NT2/D1 (cell line): Measurements from ENCODE around the gene GSK3B.

Experiments
- YY1 ChIP-seq: IDR thresholded peaks from 2 replicates; pipeline ENCODE4 v1.6.1; 2011; ENCODE audit not compliant: insufficient read length, insufficient read depth
- ZNF274 ChIP-seq: IDR thresholded peaks from 2 replicates; pipeline ENCODE4 v1.6.1; 2011; ENCODE audit warnings: mild to moderate bottlenecking, low read depth, low read length

GRCh38 chr3:119862616-119863015, 231.6 kb downstream of the GSK3B start:
- no peak for TF ChIP-seq YY1
- no peak for TF ChIP-seq ZNF274
